Peyer's patch (tissue), 4 donors: ENCODE results near the gene BMPER.

Experiments used
- CTCF ChIP-seq, 6 experiments: fragments of 450-650 bp in 4 of 6; fragments of 200-600 bp in 2 of 6; sonication (generic) in 1 of 6; IDR thresholded peaks; one replicate each; pipeline ENCODE4 v1.5.1; 2017 to 2019; ENCODE audit warnings: antibody characterized with exemption in 6 of 6, mild to moderate bottlenecking in 3 of 6, moderate library complexity in 1 of 6
- POLR2A ChIP-seq, 2 donors: fragments of 450-650 bp; IDR thresholded peaks; one replicate each; pipeline ENCODE4 v1.5.1; 2017; ENCODE audit warnings: antibody characterized with exemption in 2 of 2, mild to moderate bottlenecking in 2 of 2, moderate library complexity in 2 of 2

- TF ChIP-seq CTCF (IDR thresholded peaks at IDR 0.05) (no peak), POLR2A (IDR thresholded peaks at IDR 0.05) (no peak)
Measured at GRCh38 chr7:34073676-34074075, 168.3 kb downstream of the BMPER start.
